PC-3 (cell line): Measurements from ENCODE around the gene ARHGEF6. TPM values are rescaled to one million over a fixed set of nuclear protein-coding genes. Genes with fewer than 3 reads are reported as not detected.

ENCODE experiments used
- ATAC-seq: fragments of 200-7000 bp; cut with Tn5 transposase; 2 replicates; pipeline ENCODE4 v1.9.1; 2020; ENCODE audit warnings: mild to moderate bottlenecking, moderate library complexity
- BruUV-seq: library from RNA; stranded (reverse); fragments of 400-500 nt; replicated peaks from 2 replicates; lab custom pipeline; 2021; lab: Mats Ljungman, UMichigan
- CTCF ChIA-PET: fragments of 300-600 bp; sonication (Branson Sonifier 250); formaldehyde crosslinking; loops from one replicate; lab custom pipeline; 2022; ENCODE audit warnings: antibody characterized with exemption; lab: Charles Lee
- POLR2A ChIA-PET: fragments of 300-600 bp; sonication (Branson Sonifier 250); formaldehyde crosslinking; loops from one replicate; lab custom pipeline; 2022; ENCODE audit warnings: antibody characterized with exemption; ENCODE audit not compliant: unreplicated experiment; lab: Charles Lee
- DNase-seq: peaks from one replicate; pipeline ENCODE4 v3.0.0-alpha.2; 2015
- H2AFZ ChIP-seq: fragments of 300-600 bp; sonication (generic); 2 replicates; pipeline ENCODE4 v1.6.0; 2016; ENCODE audit warnings: antibody characterized with exemption, low read length
- H3F3A ChIP-seq: fragments of 300-600 bp; sonication (generic); one replicate; pipeline ENCODE4 v1.6.0; 2017; ENCODE audit warnings: antibody characterized with exemption, low read length, control low read depth, mild to moderate bottlenecking; ENCODE audit not compliant: unreplicated experiment
- H3K27ac ChIP-seq: fragments of 300-600 bp; sonication (generic); 2 replicates; pipeline ENCODE4 v1.5.1; 2016; ENCODE audit warnings: mild to moderate bottlenecking, low read length
- H3K27me3 ChIP-seq: fragments of 300-600 bp; sonication (generic); 2 replicates; pipeline ENCODE4 v1.6.1; 2016; ENCODE audit warnings: low read length, mixed read lengths
- H3K36me3 ChIP-seq: fragments of 300-600 bp; sonication (generic); 2 replicates; pipeline ENCODE4 v1.6.1; 2016; ENCODE audit warnings: low read depth, mixed run types, low read length, mixed read lengths
- H3K4me1 ChIP-seq: fragments of 300-600 bp; sonication (generic); 2 replicates; pipeline ENCODE4 v1.5.1; 2016; ENCODE audit warnings: low read length; ENCODE audit not compliant: insufficient read depth
- H3K4me2 ChIP-seq: fragments of 300-600 bp; sonication (generic); 2 replicates; pipeline ENCODE4 v1.6.0; 2016; ENCODE audit warnings: low read length
- H3K4me3 ChIP-seq: fragments of 300-600 bp; sonication (generic); 2 replicates; pipeline ENCODE4 v1.5.1; 2016; ENCODE audit warnings: mild to moderate bottlenecking, low read length, mixed read lengths
- H3K79me2 ChIP-seq: fragments of 300-600 bp; sonication (generic); 2 replicates; pipeline ENCODE4 v1.6.1; 2017; ENCODE audit warnings: low read length, mixed read lengths
- H3K9ac ChIP-seq: fragments of 300-600 bp; sonication (generic); 2 replicates; pipeline ENCODE4 v1.6.0; 2016; ENCODE audit warnings: mild to moderate bottlenecking, low read length
- H3K9me2 ChIP-seq: fragments of 300-600 bp; sonication (generic); replicated peaks from 2 replicates; pipeline ENCODE4 v1.6.1; 2016; ENCODE audit warnings: mixed run types, low read length, mixed read lengths
- H3K9me3 ChIP-seq: fragments of 300-600 bp; sonication (generic); 2 replicates; pipeline ENCODE4 v1.6.1; 2016; ENCODE audit warnings: low read length, mixed read lengths
- H4K20me1 ChIP-seq: fragments of 300-600 bp; sonication (generic); 2 replicates; pipeline ENCODE4 v1.6.1; 2016; ENCODE audit warnings: low read length, mixed read lengths
- EZH2 ChIP-seq: fragments of 300-600 bp; sonication (generic); IDR thresholded peaks from one replicate; pipeline ENCODE4 v1.6.1; 2017; ENCODE audit warnings: antibody characterized with exemption, mild to moderate bottlenecking, low read length; ENCODE audit not compliant: unreplicated experiment
- EZH2phosphoT487 ChIP-seq: fragments of 300-600 bp; sonication (generic); IDR thresholded peaks from 2 replicates; pipeline ENCODE4 v1.6.1; 2018; ENCODE audit warnings: mild to moderate bottlenecking, antibody characterized with exemption, low read length, borderline replicate concordance
- intact Hi-C: fragments of 100-400 bp; cut with micrococcal nuclease; formaldehyde crosslinking; loops from 2 replicates; pipeline ENCODE4 v1.9.0; 2023
- total RNA-seq: library from RNA; depleted of rRNA; stranded (reverse); fragments of >200 nt; gene quantifications from 2 replicates; pipeline ENCODE4 v1.2.3, GENCODE V29; 2014
- TF ChIP-seq, protein P1 (sequence below): fragments of 300-600 bp; sonication (generic); conservative IDR thresholded peaks from 2 replicates; pipeline ENCODE4 v1.5.1; 2017; ENCODE audit warnings: antibody characterized with exemption, low read depth, mild to moderate bottlenecking, low read length

ARHGEF6 gene
- total RNA-seq, 1 experiment from 2014 or later, result 3.3 TPM

DNA sequence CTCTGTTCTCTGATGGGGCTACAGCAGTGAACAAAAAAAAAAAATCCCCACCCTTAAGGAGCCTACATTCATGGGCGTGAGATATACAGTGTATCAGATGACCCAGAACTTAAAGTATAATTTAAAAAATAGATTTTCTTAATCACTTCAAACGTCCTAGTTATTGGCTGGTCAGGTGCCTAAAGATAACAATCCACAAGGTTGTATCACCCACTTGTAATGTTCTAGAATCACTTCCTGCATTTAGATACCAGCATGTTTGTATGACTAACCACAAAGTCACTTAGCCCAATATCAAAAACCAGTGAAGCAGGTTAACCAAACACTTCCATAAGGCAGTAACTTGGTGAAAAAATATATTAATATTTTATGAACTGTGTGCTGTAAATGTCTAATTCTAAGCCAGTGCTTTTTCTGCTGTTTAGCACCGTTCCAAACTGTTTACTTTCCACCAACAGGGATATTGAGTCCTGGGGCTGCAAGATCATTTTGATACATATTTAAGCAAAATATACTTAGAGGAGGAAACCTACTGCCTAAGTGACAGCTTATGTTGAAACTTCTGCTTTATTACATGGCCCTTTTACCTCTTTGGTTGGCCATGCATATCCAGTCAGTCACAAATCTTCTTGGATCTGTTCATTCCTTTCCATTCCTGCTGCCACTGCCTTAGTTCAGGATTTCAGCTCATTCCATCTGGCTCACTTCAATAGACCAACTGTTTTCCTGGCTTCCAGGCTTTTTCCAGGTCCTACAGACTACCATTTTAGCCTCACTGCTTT, 89.5 kb downstream of the ARHGEF6 start:
- H3K27ac ChIP-seq, result peak overlapping the region; percentile 65
- ATAC-seq (peak; percentile 87), DNase-seq (peak; percentile 76)
- H3K79me2 ChIP-seq, result no peaks in the 10 kb centered on the region
- no peaks in the 10 kb centered on the region for H4K20me1 ChIP-seq
- H3K4me2 ChIP-seq, result peak overlapping the region; percentile 67
- no peaks in the 10 kb centered on the region for H3K9me3 ChIP-seq
- no peak overlapping the region for H3K9ac ChIP-seq
- H3F3A ChIP-seq, result no peaks in the 10 kb centered on the region
- no peaks in the 10 kb centered on the region for H3K36me3 ChIP-seq
- no peaks in the 10 kb centered on the region for H3K9me2 ChIP-seq
- H3K4me1 ChIP-seq, result peaks cover 22% of the 10 kb centered on the region
- ChIA-PET POLR2A (interaction anchor here (0.6 kb wide), 1 partner anchor 189 kb away, joined by 3 read pairs; the partner anchor contains the start of gene RBMX), CTCF (no interaction called here)
- TF ChIP-seq EZH2 (no peak), EZH2phosphoT487 (no peak)
- TF ChIP-seq, protein P1, sequence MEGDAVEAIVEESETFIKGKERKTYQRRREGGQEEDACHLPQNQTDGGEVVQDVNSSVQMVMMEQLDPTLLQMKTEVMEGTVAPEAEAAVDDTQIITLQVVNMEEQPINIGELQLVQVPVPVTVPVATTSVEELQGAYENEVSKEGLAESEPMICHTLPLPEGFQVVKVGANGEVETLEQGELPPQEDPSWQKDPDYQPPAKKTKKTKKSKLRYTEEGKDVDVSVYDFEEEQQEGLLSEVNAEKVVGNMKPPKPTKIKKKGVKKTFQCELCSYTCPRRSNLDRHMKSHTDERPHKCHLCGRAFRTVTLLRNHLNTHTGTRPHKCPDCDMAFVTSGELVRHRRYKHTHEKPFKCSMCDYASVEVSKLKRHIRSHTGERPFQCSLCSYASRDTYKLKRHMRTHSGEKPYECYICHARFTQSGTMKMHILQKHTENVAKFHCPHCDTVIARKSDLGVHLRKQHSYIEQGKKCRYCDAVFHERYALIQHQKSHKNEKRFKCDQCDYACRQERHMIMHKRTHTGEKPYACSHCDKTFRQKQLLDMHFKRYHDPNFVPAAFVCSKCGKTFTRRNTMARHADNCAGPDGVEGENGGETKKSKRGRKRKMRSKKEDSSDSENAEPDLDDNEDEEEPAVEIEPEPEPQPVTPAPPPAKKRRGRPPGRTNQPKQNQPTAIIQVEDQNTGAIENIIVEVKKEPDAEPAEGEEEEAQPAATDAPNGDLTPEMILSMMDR, result no peak
- H2AFZ ChIP-seq, result no peak overlapping the region
- no TSS peak for BruUV-seq
- intact Hi-C loops, result loop anchor here (5.0 to 10.0 kb wide), 3 partner anchors 174 to 664 kb away; no protein-coding TSS in a partner anchor
- no peak overlapping the region for H3K4me3 ChIP-seq
- no peaks in the 10 kb centered on the region for H3K27me3 ChIP-seq

- Histone ChIP-seq H3K9me3 (no peaks in the 10 kb centered on the region), H3K4me1 (peaks cover 22% of the 10 kb centered on the region), H3K27me3 (no peaks in the 10 kb centered on the region), H3K9ac (no peak overlapping the region), H3K79me2 (no peaks in the 10 kb centered on the region), H4K20me1 (no peaks in the 10 kb centered on the region), H3F3A (no peaks in the 10 kb centered on the region), H3K27ac (no peak overlapping the region), H2AFZ (no peak overlapping the region), H3K9me2 (no peaks in the 10 kb centered on the region), H3K4me3 (no peak overlapping the region), H3K4me2 (no peak overlapping the region), H3K36me3 (no peaks in the 10 kb centered on the region)
- intact Hi-C loops, result no loop called here
- BruUV-seq, result no TSS peak
- DNase-seq (no peak), ATAC-seq (no peak)
- no peak for TF ChIP-seq EZH2
- TF ChIP-seq, protein P1, result no peak
- TF ChIP-seq EZH2phosphoT487, result no peak
- POLR2A ChIA-PET, result no interaction called here
- CTCF ChIA-PET, result no interaction called here
Measured at GRCh38 chrX:136689436-136689835, 91.3 kb downstream of the ARHGEF6 start.

- BruUV-seq, result no TSS peak
- no peak overlapping the region for H3K4me3 ChIP-seq
- H3K27ac ChIP-seq, result no peak overlapping the region
- POLR2A ChIA-PET, result no interaction called here
- no peaks in the 10 kb centered on the region for H3K9me2 ChIP-seq
- H2AFZ ChIP-seq, result no peak overlapping the region
- H3K4me2 ChIP-seq, result no peak overlapping the region
- peaks cover 19% of the 10 kb centered on the region for H3K4me1 ChIP-seq
- H3K36me3 ChIP-seq, result no peaks in the 10 kb centered on the region
- no peaks in the 10 kb centered on the region for H3F3A ChIP-seq
- DNase-seq (no peak), ATAC-seq (no peak)
- TF ChIP-seq, protein P1, result no peak
- TF ChIP-seq EZH2phosphoT487, result no peak
- no peak for TF ChIP-seq EZH2
- H4K20me1 ChIP-seq, result no peaks in the 10 kb centered on the region
- H3K79me2 ChIP-seq, result no peaks in the 10 kb centered on the region
- CTCF ChIA-PET, result no interaction called here
- H3K9me3 ChIP-seq, result no peaks in the 10 kb centered on the region
- H3K27me3 ChIP-seq, result no peaks in the 10 kb centered on the region
- H3K9ac ChIP-seq, result no peak overlapping the region
- intact Hi-C loops, result no loop called here
Measured at GRCh38 chrX:136687457-136687856, 93.3 kb downstream of the ARHGEF6 start.
